Tibial nerve (tissue), 4 donors: ENCODE data around the gene DNAJC7. TPM values are rescaled to one million over a fixed set of nuclear protein-coding genes. Genes with fewer than 3 reads are reported as not detected.
A peak's percentile ranks its signal among the peaks of the same experiment; 100 is the strongest.

Source experiments
- DNase-seq, 2 donors: peaks; one replicate each; pipeline ENCODE4 v3.0.0-alpha.2; 2019; ENCODE audit warnings: low spot score in 2 of 2
- H3K27ac ChIP-seq, 4 donors: fragments of 200-600 bp; sonication (generic) in 3 of 4; one replicate each; pipeline ENCODE4 v1.5.1; 2017 to 2019; ENCODE audit warnings: mild to moderate bottlenecking in 1 of 4
- H3K27me3 ChIP-seq, 2 donors: fragments of 200-600 bp; sonication (generic) in 1 of 2; one replicate each; pipeline versions ENCODE4 v1.5.1 to v1.6.0; 2017 to 2019
- H3K36me3 ChIP-seq, 3 donors: fragments of 200-600 bp; sonication (generic); one replicate each; pipeline ENCODE4 v1.5.1; 2018 to 2019
- H3K4me1 ChIP-seq, 4 donors: fragments of 200-600 bp; sonication (generic) in 3 of 4; one replicate each; pipeline ENCODE4 v1.5.1; 2017 to 2019
- H3K4me3 ChIP-seq, 4 donors: fragments of 200-600 bp; sonication (generic) in 3 of 4; one replicate each; pipeline ENCODE4 v1.5.1; 2017 to 2019; ENCODE audit warnings: mild to moderate bottlenecking in 1 of 4, moderate library complexity in 1 of 4
- H3K9me3 ChIP-seq, 4 donors: fragments of 200-600 bp; sonication (generic) in 3 of 4; one replicate each; pipeline ENCODE4 v1.5.1; 2017 to 2019
- EP300 ChIP-seq, 2 donors: sonication (generic); formaldehyde crosslinking; IDR thresholded peaks; one replicate each; pipeline ENCODE4 v1.6.1; 2017; ENCODE audit warnings: antibody characterized with exemption in 2 of 2, mild to moderate bottlenecking in 1 of 2
- POLR2A ChIP-seq, 2 donors: fragments of 450-650 bp; IDR thresholded peaks; one replicate each; pipeline ENCODE4 v1.6.1; 2017; ENCODE audit warnings: antibody characterized with exemption in 2 of 2, mild to moderate bottlenecking in 2 of 2, moderate library complexity in 2 of 2
- WGBS, 2 donors: methylation state at CpG; one replicate each; pipeline ENCODE4 v1.1.5; 2018; 5-methylcytosine and 5-hydroxymethylcytosine counted together
- total RNA-seq, 4 donors: library from RNA; depleted of rRNA; stranded (reverse); fragments of >200 nt; gene quantifications; one replicate each; pipeline ENCODE4 v1.1.0, GENCODE V29; 2016
- TF ChIP-seq, protein P1 (sequence below), 5 experiments: fragments of 200-600 bp in 3 of 5; fragments of 450-650 bp in 2 of 5; sonication (generic) in 3 of 5; IDR thresholded peaks; one replicate each; pipeline ENCODE4 v1.5.1; 2016 to 2019; ENCODE audit warnings: antibody characterized with exemption in 5 of 5, mild to moderate bottlenecking in 3 of 5, moderate library complexity in 2 of 5

DNAJC7 gene
- total RNA-seq, 4 donors from 2014 or later, result 56.6 to 90.2 (median 71.8) TPM

DNA sequence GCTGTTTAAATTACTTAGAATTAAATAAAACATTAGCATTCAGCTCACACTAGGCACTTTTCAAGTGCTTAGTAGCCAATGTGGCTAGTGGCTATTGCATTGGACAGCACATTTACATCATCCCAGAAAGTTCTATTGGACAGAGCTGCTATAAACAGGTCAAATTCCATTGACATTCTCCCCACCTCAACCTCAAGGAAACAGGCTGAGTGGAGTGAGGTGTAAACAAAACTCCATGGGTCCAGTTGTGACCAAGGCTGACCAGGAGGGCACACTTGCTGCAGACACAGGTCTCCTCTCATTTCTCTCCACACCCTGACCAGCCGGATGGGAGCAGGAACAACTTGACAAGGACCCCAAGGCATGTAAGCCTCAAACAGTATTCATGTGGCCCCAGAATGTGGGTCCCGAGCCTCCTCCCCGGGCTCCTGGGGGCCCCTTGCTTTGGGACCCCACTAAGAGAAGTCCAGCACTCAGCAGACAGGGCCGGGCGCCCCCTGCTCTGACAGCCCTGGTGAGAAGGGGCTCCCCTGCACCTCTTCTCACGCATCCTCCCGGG is 32.7 kb upstream of the DNAJC7 start:
- WGBS, 2 donors, result 1 to 3% methylated on average over 5 to 7 of the region's 7 CpGs
- no peaks in the 10 kb centered on the region for H3K9me3 ChIP-seq
- H3K27ac ChIP-seq, result peak overlapping the region in 3 of 4 donors; percentile 37 to 82 (median 45)

DNA sequence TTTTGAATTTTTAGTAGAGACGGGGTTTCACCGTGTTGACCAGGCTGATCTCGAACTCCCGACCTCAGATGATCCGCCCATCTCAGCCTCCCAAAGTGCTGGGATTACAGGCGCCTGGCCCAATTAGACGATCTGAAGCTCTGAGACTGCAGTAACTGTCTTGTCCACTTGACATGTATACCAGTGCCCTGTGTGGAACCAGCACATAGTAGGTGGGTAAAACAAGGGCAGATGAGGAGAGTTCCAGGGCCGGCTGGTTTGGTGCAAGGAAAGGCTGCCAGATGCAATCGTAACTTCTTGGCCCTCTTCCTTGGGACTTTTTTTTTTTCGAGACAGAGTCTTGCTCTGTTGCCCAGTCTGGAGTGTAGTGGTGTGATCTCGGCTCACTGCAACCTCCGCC is 30.1 kb upstream of the DNAJC7 start:
- no peak for DNase-seq
- WGBS, 2 donors, result 86 to 90% methylated on average over 12 of the region's 12 CpGs
- Histone ChIP-seq H3K27me3 (no peaks in the 10 kb centered on the region), H3K27ac (no peak overlapping the region), H3K9me3 (no peaks in the 10 kb centered on the region), H3K4me1 (peaks cover 0 to 15% (median 0%) of the 10 kb centered on the region in 4 donors), H3K4me3 (no peak overlapping the region), H3K36me3 (peaks cover 0 to 7% (median 0%) of the 10 kb centered on the region in 3 donors)
- TF ChIP-seq, protein P1, sequence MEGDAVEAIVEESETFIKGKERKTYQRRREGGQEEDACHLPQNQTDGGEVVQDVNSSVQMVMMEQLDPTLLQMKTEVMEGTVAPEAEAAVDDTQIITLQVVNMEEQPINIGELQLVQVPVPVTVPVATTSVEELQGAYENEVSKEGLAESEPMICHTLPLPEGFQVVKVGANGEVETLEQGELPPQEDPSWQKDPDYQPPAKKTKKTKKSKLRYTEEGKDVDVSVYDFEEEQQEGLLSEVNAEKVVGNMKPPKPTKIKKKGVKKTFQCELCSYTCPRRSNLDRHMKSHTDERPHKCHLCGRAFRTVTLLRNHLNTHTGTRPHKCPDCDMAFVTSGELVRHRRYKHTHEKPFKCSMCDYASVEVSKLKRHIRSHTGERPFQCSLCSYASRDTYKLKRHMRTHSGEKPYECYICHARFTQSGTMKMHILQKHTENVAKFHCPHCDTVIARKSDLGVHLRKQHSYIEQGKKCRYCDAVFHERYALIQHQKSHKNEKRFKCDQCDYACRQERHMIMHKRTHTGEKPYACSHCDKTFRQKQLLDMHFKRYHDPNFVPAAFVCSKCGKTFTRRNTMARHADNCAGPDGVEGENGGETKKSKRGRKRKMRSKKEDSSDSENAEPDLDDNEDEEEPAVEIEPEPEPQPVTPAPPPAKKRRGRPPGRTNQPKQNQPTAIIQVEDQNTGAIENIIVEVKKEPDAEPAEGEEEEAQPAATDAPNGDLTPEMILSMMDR (IDR thresholded peaks at IDR 0.05), result no peak
- TF ChIP-seq POLR2A (IDR thresholded peaks at IDR 0.05) (no peak), EP300 (IDR thresholded peaks at IDR 0.05) (no peak)

More for the DNA sequence above, 32.7 kb upstream of the DNAJC7 start:
- no peaks in the 10 kb centered on the region for H3K36me3 ChIP-seq
- TF ChIP-seq, protein P1 (IDR thresholded peaks at IDR 0.05), result no peak
- peaks cover 0 to 15% (median 0%) of the 10 kb centered on the region in 4 donors for H3K4me1 ChIP-seq
- DNase-seq, result no peak
- peak overlapping the region; percentile 44 to 81 (median 78) for H3K4me3 ChIP-seq
- peaks cover 0 to 24% of the 10 kb centered on the region in 2 donors for H3K27me3 ChIP-seq

DNA sequence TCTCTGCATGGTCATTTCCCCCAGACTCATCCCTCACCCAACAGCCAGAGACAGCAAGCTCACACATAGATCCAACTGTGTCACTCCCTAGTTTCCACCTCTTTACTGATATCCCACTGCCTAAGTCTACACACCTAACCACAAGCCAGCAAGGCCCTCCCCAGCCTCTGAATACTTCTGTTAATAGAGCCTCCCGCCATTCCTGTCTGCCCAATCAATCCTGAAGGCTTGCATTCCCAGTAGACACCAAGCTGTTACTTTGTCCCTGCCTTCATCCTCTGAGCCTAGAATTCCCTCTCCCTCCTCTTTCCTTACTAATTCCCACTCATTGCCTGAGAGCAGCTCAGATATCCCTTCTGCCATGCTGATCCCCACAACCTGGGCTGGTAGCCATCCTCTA is 28.5 kb upstream of the DNAJC7 start:
- no peak for DNase-seq
- Histone ChIP-seq H3K9me3 (no peaks in the 10 kb centered on the region), H3K4me3 (no peak overlapping the region), H3K27ac (no peak overlapping the region), H3K36me3 (peaks cover 0 to 12% (median 0%) of the 10 kb centered on the region in 3 donors), H3K27me3 (no peaks in the 10 kb centered on the region), H3K4me1 (peaks cover 0 to 9% (median 0%) of the 10 kb centered on the region in 4 donors)
- TF ChIP-seq EP300 (IDR thresholded peaks at IDR 0.05), result no peak
- TF ChIP-seq, protein P1 (IDR thresholded peaks at IDR 0.05), result no peak
- 81 to 91% methylated on average over 1 of the region's 1 CpG for WGBS, 2 donors

DNA sequence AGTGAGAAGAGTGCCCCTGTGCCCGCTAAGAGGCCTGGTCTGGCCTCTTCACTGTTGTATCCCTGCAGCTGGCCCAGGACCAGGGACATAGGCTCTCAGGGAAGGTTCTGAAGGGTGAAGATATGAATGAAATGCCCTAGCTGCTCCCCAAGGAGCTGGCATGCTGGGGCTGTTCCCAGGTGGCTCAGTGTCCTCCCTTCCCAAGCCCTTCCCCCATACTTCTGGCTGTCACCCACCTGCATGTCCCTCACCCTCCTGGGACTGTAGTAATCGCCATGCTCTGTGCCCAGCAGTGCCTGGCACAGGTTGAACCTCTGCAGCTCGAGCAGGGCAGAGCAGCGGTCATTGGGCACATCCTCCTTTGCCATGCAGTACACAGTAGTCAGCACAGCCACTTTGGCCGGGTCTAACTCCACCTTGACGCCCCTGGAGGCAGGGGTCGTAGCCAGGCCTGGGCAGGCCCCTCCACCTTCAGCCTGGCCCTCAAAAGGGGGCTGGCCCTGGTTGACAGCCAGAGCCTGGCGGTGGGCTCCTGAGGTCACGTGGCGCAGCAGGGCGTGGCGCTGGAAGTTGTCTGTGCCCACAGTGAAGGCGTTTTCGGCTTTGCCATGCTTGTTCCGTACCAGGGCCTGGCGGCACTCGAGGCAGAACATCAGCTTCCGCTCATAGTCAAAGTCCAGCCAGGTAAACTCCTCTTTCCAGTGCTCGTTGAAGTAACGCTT is 25.5 kb upstream of the DNAJC7 start:
- no peak overlapping the region for H3K4me3 ChIP-seq
- DNase-seq, result no peak
- H3K27me3 ChIP-seq, result no peaks in the 10 kb centered on the region
- WGBS, 2 donors, result 90 to 94% methylated on average over 19 to 20 of the region's 20 CpGs
- TF ChIP-seq EP300 (IDR thresholded peaks at IDR 0.05), result no peak
- no peak for TF ChIP-seq POLR2A (IDR thresholded peaks at IDR 0.05)
- TF ChIP-seq, protein P1 (IDR thresholded peaks at IDR 0.05), result no peak
- H3K9me3 ChIP-seq, result no peaks in the 10 kb centered on the region
- peaks cover 0 to 15% (median 0%) of the 10 kb centered on the region in 3 donors for H3K36me3 ChIP-seq
- H3K27ac ChIP-seq, result no peak overlapping the region
- peaks cover 0 to 6% (median 2%) of the 10 kb centered on the region in 4 donors for H3K4me1 ChIP-seq

DNA sequence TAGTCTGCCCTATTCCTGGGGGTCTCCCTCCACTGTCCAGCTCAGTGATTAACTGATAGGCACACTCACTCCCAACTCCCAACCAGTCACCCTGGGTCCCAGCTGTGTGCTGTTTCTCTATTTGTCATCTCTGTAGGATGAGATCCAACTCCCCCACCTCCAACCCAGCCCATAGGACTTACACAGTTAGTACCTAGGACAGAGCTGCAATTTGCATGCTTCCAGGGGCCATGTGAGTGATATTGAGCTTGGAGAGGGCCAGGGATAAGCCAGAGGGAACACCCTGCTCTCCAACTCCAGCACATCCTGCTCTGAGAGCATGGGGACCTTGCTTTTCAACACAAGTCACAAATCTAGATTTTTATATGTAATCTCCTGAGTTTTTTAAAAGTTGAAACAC is 24.4 kb upstream of the DNAJC7 start:
- Histone ChIP-seq H3K27ac (no peak overlapping the region), H3K27me3 (no peaks in the 10 kb centered on the region), H3K4me1 (peaks cover 0 to 6% (median 2%) of the 10 kb centered on the region in 4 donors), H3K4me3 (no peak overlapping the region), H3K9me3 (no peaks in the 10 kb centered on the region), H3K36me3 (peaks cover 0 to 15% (median 0%) of the 10 kb centered on the region in 3 donors)
- no peak for DNase-seq
- TF ChIP-seq, protein P1 (IDR thresholded peaks at IDR 0.05), result no peak
- no peak for TF ChIP-seq EP300 (IDR thresholded peaks at IDR 0.05)
- no peak for TF ChIP-seq POLR2A (IDR thresholded peaks at IDR 0.05)
